ENCODE measurements around the gene REM2.

Gene REM2

DNA sequence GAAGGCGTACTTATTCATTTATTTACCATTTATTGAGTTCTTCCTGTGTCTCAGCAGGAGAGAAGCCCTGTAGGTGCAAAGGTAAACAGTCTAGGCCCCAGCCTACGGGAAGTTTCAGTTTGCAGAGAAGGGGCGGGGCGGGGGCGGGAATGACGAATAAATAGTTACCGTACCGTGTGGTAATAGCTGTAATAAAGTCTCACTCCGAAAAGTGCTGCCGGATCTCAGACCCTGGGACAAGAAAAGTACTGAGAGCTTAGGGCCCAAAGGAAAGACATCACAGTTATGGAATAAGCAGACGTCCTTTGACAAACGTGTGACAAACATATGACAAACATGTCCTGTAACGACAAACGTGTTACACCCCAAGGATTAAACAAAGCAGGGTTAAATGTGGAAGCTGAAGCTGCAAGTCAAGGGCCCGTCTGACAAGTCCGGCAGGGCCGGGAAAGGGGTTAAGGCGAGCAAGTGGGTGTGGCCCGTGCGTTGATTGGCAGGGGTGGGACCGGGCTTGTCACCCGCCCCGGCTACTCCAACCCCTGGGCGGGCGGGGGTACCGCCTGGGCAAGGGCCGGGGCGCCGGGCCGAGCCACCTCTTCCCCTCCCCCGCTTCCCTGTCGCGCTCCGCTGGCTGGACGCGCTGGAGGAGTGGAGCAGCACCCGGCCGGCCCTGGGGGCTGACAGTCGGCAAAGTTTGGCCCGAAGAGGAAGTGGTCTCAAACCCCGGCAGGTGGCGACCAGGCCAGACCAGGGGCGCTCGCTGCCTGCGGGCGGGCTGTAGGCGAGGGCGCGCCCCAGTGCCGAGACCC is 11.6 kb upstream of the REM2 start, which contains the start of gene LRP10:
Gene LRP10, plus strand, starts transcription at position 517 of the 809 bp plus-strand sequence. CDS start 564 bp downstream, outside the sequence.
- peak within 1 kb of the TSS; percentile 91 for H3K9ac ChIP-seq (ENCODE audit: low read length)
- peak within 1 kb of the TSS; percentile 65; the same call in 1 of the 2 replicates for H2AFZ ChIP-seq (ENCODE audit: low read depth, low read length)
- no peaks in the 10 kb centered on the region for H3K9me3 ChIP-seq (ENCODE audit: insufficient read depth, low read length)
- H3K27ac ChIP-seq (ENCODE audit: low read length) = peak within 1 kb of the TSS; percentile 93
- no peaks in the 10 kb centered on the region for H3K27me3 ChIP-seq (ENCODE audit: low read depth, low read length)
- H3K36me3 ChIP-seq (replicated peaks; ENCODE audit: low read depth, low read length) = peaks cover 24% of the 10 kb centered on the region
- H3K79me2 ChIP-seq (ENCODE audit: low read length) = peaks cover 13% of the 10 kb centered on the region; the same call in 1 of the 2 replicates
- peak within 1 kb of the TSS; percentile 90 for H3K4me2 ChIP-seq (ENCODE audit: low read length)
- peaks cover 4% of the 10 kb centered on the region; the same call in 1 of the 2 replicates for H4K20me1 ChIP-seq (ENCODE audit: insufficient read depth, low read length)
- TF ChIP-seq EZH2phosphoT487 (IDR thresholded peaks at IDR 0.05; ENCODE audit: low read depth) = no peak
- TF ChIP-seq, protein P1, sequence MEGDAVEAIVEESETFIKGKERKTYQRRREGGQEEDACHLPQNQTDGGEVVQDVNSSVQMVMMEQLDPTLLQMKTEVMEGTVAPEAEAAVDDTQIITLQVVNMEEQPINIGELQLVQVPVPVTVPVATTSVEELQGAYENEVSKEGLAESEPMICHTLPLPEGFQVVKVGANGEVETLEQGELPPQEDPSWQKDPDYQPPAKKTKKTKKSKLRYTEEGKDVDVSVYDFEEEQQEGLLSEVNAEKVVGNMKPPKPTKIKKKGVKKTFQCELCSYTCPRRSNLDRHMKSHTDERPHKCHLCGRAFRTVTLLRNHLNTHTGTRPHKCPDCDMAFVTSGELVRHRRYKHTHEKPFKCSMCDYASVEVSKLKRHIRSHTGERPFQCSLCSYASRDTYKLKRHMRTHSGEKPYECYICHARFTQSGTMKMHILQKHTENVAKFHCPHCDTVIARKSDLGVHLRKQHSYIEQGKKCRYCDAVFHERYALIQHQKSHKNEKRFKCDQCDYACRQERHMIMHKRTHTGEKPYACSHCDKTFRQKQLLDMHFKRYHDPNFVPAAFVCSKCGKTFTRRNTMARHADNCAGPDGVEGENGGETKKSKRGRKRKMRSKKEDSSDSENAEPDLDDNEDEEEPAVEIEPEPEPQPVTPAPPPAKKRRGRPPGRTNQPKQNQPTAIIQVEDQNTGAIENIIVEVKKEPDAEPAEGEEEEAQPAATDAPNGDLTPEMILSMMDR (IDR thresholded peaks at IDR 0.05; ENCODE audit: low read depth, low read length) = no peak
- H3K4me1 ChIP-seq (ENCODE audit: low read length) = peaks cover 15% of the 10 kb centered on the region
- H3K4me3 ChIP-seq (ENCODE audit: low read length) = peak within 1 kb of the TSS; percentile 79

DNA sequence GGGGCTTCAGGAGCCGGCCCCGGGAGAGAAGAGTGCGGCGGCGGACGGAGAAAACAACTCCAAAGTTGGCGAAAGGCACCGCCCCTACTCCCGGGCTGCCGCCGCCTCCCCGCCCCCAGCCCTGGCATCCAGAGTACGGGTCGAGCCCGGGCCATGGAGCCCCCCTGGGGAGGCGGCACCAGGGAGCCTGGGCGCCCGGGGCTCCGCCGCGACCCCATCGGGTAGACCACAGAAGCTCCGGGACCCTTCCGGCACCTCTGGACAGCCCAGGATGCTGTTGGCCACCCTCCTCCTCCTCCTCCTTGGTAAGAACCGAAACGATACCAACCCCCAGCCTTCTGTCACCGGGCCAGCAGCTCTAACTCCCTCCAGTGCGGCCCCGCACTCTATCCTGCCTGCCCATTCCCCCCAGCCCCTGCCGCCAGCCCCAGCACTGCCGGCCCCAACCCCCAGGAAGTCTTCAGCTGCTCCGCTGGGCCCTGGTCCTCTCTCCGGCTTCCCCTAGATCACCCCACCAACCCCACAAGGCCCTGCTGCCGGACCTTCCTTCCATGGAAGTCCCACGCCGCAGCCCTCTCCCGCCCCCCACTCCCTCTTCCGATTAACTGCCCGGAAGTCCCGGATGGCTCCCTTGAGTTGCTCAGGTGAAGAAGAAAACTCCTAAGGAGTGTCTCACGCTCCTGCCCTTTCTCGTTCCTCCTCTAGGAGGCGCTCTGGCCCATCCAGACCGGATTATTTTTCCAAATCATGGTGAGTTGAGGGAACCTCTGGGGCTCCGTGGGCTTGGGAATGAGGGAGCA is 10.8 kb upstream of the REM2 start:
- Histone ChIP-seq H3K4me1 (ENCODE audit: low read length) (peaks cover 15% of the 10 kb centered on the region), H3K9ac (ENCODE audit: low read length) (peak overlapping the region; percentile 91), H3K36me3 (replicated peaks; ENCODE audit: low read depth, low read length) (peaks cover 26% of the 10 kb centered on the region), H3K4me2 (ENCODE audit: low read length) (peak overlapping the region; percentile 90), H3K79me2 (ENCODE audit: low read length) (peaks cover 13% of the 10 kb centered on the region; the same call in 1 of the 2 replicates), H3K4me3 (ENCODE audit: low read length) (peak overlapping the region; percentile 79), H2AFZ (ENCODE audit: low read depth, low read length) (peak overlapping the region; percentile 65; the same call in 1 of the 2 replicates), H3K27me3 (ENCODE audit: low read depth, low read length) (no peaks in the 10 kb centered on the region), H3K27ac (ENCODE audit: low read length) (peak overlapping the region; percentile 93), H4K20me1 (ENCODE audit: insufficient read depth, low read length) (peaks cover 4% of the 10 kb centered on the region; the same call in 1 of the 2 replicates), H3K9me3 (ENCODE audit: insufficient read depth, low read length) (no peaks in the 10 kb centered on the region)
- TF ChIP-seq EZH2phosphoT487 (IDR thresholded peaks at IDR 0.05; ENCODE audit: low read depth) = no peak
- TF ChIP-seq, protein P1 (IDR thresholded peaks at IDR 0.05; ENCODE audit: low read depth, low read length) = peak; percentile 90

DNA sequence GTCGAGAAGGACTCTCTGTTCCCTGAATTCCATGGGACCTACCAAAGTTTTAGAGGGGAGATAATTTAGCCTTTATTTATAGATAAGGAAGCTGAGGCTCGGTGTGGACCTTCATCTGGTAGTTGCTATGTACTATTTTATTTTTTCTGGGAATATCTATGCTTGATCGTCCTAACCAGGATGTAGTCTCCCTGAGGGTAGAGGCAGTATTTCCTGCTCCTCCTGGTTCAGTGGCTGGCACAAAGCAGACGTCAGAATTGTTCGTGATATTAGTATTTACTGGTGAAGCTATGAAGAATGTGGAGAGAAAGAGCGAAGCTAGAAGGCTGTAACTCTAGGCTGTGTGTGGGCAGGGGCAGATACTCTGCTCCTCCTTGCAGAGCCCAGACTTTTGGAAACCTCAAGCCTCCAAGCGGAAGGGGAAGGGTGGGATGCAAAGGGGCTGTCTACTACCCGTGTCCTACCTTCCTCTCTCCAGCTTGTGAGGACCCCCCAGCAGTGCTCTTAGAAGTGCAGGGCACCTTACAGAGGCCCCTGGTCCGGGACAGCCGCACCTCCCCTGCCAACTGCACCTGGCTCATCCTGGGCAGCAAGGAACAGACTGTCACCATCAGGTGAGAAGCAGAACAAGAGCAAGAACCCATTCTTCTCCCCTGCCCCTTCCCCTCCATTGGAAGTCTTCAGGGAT is 10.0 kb upstream of the REM2 start:
- H3K9ac ChIP-seq (ENCODE audit: low read length) = peak overlapping the region; percentile 91
- H3K9me3 ChIP-seq (ENCODE audit: insufficient read depth, low read length) = no peaks in the 10 kb centered on the region
- no peak overlapping the region for H2AFZ ChIP-seq (ENCODE audit: low read depth, low read length)
- H3K4me3 ChIP-seq (ENCODE audit: low read length) = peak overlapping the region; percentile 79
- no peaks in the 10 kb centered on the region for H3K27me3 ChIP-seq (ENCODE audit: low read depth, low read length)
- H3K79me2 ChIP-seq (ENCODE audit: low read length) = peaks cover 13% of the 10 kb centered on the region; the same call in 1 of the 2 replicates
- H3K27ac ChIP-seq (ENCODE audit: low read length) = no peak overlapping the region
- TF ChIP-seq, protein P1 (IDR thresholded peaks at IDR 0.05; ENCODE audit: low read depth, low read length) = no peak
- TF ChIP-seq EZH2phosphoT487 (IDR thresholded peaks at IDR 0.05; ENCODE audit: low read depth) = no peak
- peak overlapping the region; percentile 90 for H3K4me2 ChIP-seq (ENCODE audit: low read length)
- peaks cover 4% of the 10 kb centered on the region; the same call in 1 of the 2 replicates for H4K20me1 ChIP-seq (ENCODE audit: insufficient read depth, low read length)
- H3K4me1 ChIP-seq (ENCODE audit: low read length) = peaks cover 15% of the 10 kb centered on the region
- H3K36me3 ChIP-seq (replicated peaks; ENCODE audit: low read depth, low read length) = peaks cover 31% of the 10 kb centered on the region
